AG20443 (cell line): ENCODE results near the gene GET4.

Experiments
- DNase-seq: peaks from one replicate; pipeline ENCODE4 v3.0.0; 2012; ENCODE audit warnings: low spot score, mixed read lengths

Gene GET4

GRCh38 chr7:900331-901040 lies 24.1 kb downstream of the GET4 start:
- DNase-seq = no peak

GRCh38 chr7:901041-901387 lies 24.7 kb downstream of the GET4 start:
- no peak for DNase-seq

DNA sequence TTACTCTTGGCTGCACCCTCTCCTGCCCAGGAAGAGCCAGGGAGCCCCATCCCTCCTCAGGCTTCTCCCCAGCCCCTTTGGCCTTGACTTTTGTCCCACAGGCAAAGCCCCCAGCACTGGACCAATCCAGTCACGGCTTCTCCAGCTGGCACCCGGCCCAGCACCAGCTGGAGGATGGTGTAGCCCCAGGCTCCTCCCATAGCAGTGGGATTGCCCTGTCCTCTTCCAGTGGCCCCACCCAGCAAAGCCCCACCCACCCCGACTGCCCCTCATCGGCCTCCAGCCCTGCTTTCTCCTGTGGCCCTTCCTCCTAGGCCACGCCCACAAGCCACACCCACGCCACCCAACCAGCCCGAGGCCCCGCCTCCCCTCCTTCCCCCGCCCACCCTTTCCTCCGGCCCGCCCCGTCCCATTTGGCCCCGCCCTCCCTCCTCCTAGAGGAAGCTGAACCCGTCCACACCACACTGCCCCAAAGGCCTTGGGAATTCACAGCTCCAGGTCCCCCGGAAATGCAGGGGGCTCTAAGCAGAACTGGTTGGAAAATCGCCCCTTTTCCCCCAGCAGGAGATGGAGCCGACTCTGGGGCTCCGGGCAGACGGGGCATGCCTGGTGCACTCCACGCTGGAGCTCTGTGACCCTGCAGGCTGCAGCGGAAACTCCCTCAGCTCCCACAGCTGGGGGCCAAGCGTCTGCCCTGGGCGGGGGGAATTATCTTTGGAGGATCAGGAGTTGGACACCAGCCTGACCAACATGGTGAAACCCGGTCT lies 25.2 kb downstream of the GET4 start:
- DNase-seq = peak; percentile 95

GRCh38 chr7:902996-903395 lies 26.6 kb downstream of the GET4 start:
- no peak for DNase-seq

- no peak for DNase-seq
Observed at GRCh38 chr7:903921-904755, 27.8 kb downstream of the GET4 start.

GRCh38 chr7:904847-905246 lies 28.5 kb downstream of the GET4 start:
- peak; percentile 51 for DNase-seq

DNA sequence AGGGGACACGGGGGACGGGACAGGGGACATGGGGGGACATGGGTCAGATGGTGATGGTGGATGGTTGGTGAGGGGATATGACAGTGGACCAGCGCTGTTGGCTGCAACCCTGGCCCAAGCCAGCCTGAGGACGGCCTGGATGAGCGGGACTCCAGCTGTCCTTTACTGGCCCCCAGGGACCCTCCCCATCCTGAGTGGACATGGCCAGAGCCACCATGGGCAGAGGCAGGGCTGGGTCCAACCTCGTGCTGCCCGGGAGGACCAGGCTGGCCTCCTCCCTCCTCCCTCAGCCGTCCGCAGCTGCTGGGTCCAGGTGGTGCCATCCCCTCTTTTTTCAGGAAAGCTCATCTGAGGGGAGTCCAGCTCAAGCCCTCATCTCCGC lies 30.4 kb downstream of the GET4 start:
- DNase-seq = no peak

DNA sequence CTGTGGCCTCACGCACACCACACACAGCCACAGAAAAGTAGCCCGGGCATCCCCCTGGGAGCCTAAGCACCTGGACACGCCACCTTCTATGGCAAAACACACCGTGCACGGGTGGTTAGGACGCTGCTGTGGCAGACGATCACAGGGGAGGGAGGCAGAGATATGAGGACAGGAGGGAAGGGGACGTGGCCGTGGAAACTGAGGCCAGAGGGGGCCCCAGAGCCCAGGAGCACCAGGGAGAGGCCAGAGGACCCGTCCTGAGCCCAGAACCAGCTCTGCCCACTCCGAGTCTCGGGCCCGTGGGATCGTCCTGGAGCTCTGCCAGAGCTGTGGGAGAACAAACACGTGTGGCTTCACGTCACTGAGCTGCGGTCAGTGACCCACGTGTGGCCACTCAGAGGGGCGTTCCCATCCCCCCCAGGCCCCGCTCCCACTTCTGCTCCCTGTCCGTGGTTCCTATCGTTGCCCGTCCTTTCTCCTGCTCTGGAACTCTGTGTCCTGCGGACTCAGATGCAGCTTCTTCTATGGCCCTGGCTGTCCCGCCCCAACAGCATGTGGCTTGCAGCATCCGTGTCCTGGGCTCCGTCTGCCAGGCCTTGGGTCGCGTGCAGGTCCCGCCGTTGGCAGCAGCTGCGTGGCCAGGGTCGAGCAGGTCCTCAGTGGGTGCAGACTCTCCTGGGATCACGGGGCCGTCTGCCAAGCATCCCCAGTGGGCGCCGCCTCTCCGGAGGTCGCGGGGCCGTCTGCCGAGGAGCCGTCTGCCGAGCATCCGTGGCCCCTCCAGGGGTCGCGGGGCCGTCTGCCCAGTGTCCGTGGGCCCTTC lies 31.0 kb downstream of the GET4 start:
- DNase-seq = no peak

GRCh38 chr7:908159-908581 lies 31.8 kb downstream of the GET4 start:
- no peak for DNase-seq

- DNase-seq = peak; percentile 85
Observed at GRCh38 chr7:908591-909357, 32.4 kb downstream of the GET4 start.

- peak; percentile 91 for DNase-seq
Observed at GRCh38 chr7:909358-910329, 33.3 kb downstream of the GET4 start.

GRCh38 chr7:910441-910861 lies 34.1 kb downstream of the GET4 start:
- DNase-seq = no peak

DNA sequence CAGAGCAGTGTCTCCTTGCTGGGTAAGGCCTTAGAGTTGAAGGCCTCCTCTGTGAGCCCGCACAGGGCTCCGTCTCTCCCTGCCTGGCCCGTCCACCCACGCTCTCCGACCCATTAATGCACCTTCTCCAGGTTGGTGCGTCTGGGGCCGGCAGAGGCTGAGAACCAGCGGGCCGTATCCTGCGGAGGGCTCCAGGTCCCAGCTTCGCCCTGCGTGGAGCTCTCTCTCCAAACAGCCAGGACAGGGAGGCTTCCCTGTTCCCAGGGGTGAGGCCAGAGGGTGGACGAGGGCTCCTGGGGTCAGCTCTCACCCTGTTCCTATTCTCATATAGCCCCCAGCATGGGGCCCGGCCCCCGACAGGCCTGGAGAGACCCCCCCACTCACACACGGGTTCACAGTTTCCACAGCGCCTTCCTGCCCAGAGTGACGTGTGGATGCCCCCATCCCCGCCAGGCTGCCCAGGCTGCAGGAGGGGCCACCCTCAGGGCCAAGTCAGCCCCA lies 34.6 kb downstream of the GET4 start:
- DNase-seq = no peak

- DNase-seq = no peak
Observed at GRCh38 chr7:911791-912480, 35.6 kb downstream of the GET4 start.

DNA sequence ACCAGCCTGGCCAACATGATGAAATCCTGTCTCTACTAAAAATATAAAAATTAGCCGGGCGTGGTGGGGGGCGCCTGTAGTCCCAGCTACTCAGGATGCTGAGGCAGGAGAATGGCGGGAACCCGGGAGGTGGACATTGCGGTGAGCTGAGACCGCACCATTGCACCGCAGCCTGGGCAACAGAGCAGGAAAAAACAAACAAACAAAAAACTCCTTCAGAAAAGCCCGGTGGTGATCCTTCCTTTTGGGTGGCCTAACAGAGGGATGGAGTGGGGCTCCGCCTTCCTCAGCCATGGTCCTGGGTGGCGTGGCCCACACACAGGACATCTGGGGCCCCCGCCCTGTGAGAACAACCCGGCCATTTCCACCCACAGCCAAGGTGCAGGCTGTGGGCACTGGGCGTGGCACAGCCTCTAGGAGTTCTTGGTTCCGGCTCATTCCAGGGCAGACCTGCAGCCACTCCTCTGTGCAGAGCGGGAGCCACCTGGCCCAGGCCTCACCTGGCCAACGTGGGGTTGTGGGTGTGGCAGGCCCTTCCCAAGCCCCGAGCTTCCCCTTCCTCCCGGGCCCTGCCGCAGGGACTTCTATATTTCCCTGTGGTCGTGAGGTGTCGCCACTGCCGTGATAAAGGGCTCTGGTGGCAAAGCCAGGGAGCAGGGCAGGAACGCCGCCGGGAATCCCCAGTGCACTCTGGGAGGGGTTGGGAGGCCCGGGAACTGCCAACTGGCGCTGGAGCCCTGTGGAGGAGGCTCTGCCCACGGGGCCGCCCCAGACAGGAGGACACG lies 37.6 kb downstream of the GET4 start:
- no peak for DNase-seq

- no peak for DNase-seq
Observed at GRCh38 chr7:914521-915194, 38.3 kb downstream of the GET4 start.

GRCh38 chr7:915291-916218 lies 39.2 kb downstream of the GET4 start:
- no peak for DNase-seq
